Esophagus squamous epithelium (tissue), 5 donors: ENCODE measurements around the gene DTNA. TPM values are rescaled to one million over a fixed set of nuclear protein-coding genes. Genes with fewer than 3 reads are reported as not detected.

Experiments
- DNase-seq: peaks from one replicate; lab custom pipeline; 2025; lab: John Stamatoyannopoulos, UW
- H3K27ac ChIP-seq, 4 donors: fragments of 200-600 bp; sonication (generic); one replicate each; pipeline ENCODE4 v1.5.1; 2016 to 2019; ENCODE audit warnings: mild to moderate bottlenecking in 1 of 4
- H3K27me3 ChIP-seq, 4 donors: fragments of 200-600 bp; sonication (generic); 1 replicate in 3 of 4; 2 replicates in 1 of 4; pipeline versions ENCODE4 v1.5.1 to v1.6.0; 2017 to 2021; ENCODE audit warnings: antibody characterized with exemption in 1 of 4
- H3K36me3 ChIP-seq, 3 donors: fragments of 200-600 bp; sonication (generic); one replicate each; pipeline ENCODE4 v1.5.1; 2016 to 2019
- H3K4me1 ChIP-seq, 3 donors: fragments of 200-600 bp; sonication (generic); one replicate each; pipeline ENCODE4 v1.5.1; 2017 to 2019
- H3K4me3 ChIP-seq, 4 donors: fragments of 200-600 bp; sonication (generic); 1 replicate in 3 of 4; 2 replicates in 1 of 4; pipeline ENCODE4 v1.5.1; 2016 to 2019; ENCODE audit warnings: mild to moderate bottlenecking in 2 of 4, moderate library complexity in 1 of 4
- H3K9me3 ChIP-seq, 3 donors: fragments of 200-600 bp; sonication (generic); one replicate each; pipeline ENCODE4 v1.5.1; 2016 to 2019
- CTCF ChIP-seq, 6 experiments: fragments of 450-650 bp in 4 of 6; fragments of 200-600 bp in 2 of 6; sonication (generic) in 2 of 6; IDR thresholded peaks; one replicate each; pipeline ENCODE4 v1.5.1; 2016 to 2019; ENCODE audit warnings: antibody characterized with exemption in 6 of 6, mild to moderate bottlenecking in 4 of 6, moderate library complexity in 4 of 6
- POLR2A ChIP-seq, 4 donors: fragments of 450-650 bp; IDR thresholded peaks; one replicate each; pipeline ENCODE4 v1.6.1; 2017; ENCODE audit warnings: antibody characterized with exemption in 4 of 4, mild to moderate bottlenecking in 4 of 4, moderate library complexity in 3 of 4
- WGBS, 2 donors: methylation state at CpG; one replicate each; pipeline ENCODE4 v1.1.5; 2018; 5-methylcytosine and 5-hydroxymethylcytosine counted together
- intact Hi-C: fragments of 100-400 bp; cut with DNase I; formaldehyde crosslinking; loops from one replicate; pipeline ENCODE4 v1.15.0; 2022
- total RNA-seq, 4 donors: library from RNA; depleted of rRNA; stranded (reverse); fragments of >200 nt; gene quantifications; one replicate each; pipeline ENCODE4 v1.1.0, GENCODE V29; 2016
- donor health status: DM: yes; HTN: yes; CAD: no.

DTNA gene
- total RNA-seq, 4 donors from 2014 or later: 1.7 to 75.0 (median 17.2) TPM

- DNase-seq: no peak
- TF ChIP-seq CTCF (IDR thresholded peaks at IDR 0.05) (no peak), POLR2A (IDR thresholded peaks at IDR 0.05) (no peak)
- Histone ChIP-seq H3K4me1 (no peaks in the 10 kb centered on the region), H3K27ac (no peak overlapping the region), H3K9me3 (no peaks in the 10 kb centered on the region), H3K27me3 (peaks cover 0 to 4% (median 0%) of the 10 kb centered on the region in 4 donors), H3K36me3 (no peaks in the 10 kb centered on the region), H3K4me3 (no peak overlapping the region)
- WGBS, 2 donors: 69 to 73% methylated on average over 2 of the region's 2 CpGs
- intact Hi-C loops: loop anchor here (10.0 kb wide), 1 partner anchor 125 kb away; no protein-coding TSS in a partner anchor
These were observed 79.8 kb downstream of the DTNA start for GRCh38 chr18:34789768-34790344.

GRCh38 chr18:34794348-34794747, 84.2 kb downstream of the DTNA start:
- peaks cover 0 to 7% (median 0%) of the 10 kb centered on the region in 3 donors for H3K4me1 ChIP-seq
- no peak overlapping the region for H3K27ac ChIP-seq
- no peaks in the 10 kb centered on the region for H3K9me3 ChIP-seq
- 73 to 74% methylated on average over 3 of the region's 3 CpGs for WGBS, 2 donors
- no peak overlapping the region for H3K4me3 ChIP-seq
- no peaks in the 10 kb centered on the region for H3K36me3 ChIP-seq
- intact Hi-C loops: no loop called here
- peaks cover 0 to under 1% (median 0%) of the 10 kb centered on the region in 4 donors for H3K27me3 ChIP-seq
- TF ChIP-seq CTCF (IDR thresholded peaks at IDR 0.05) (no peak), POLR2A (IDR thresholded peaks at IDR 0.05) (no peak)
- no peak for DNase-seq

GRCh38 chr18:34795070-34795732, 85.1 kb downstream of the DTNA start:
- Histone ChIP-seq H3K36me3 (no peaks in the 10 kb centered on the region), H3K9me3 (no peaks in the 10 kb centered on the region), H3K27ac (no peak overlapping the region), H3K4me1 (peaks cover 0 to 7% (median 0%) of the 10 kb centered on the region in 3 donors), H3K27me3 (no peaks in the 10 kb centered on the region), H3K4me3 (no peak overlapping the region)
- DNase-seq: no peak
- no peak for TF ChIP-seq CTCF (IDR thresholded peaks at IDR 0.05)
- TF ChIP-seq POLR2A (IDR thresholded peaks at IDR 0.05): no peak
- 36 to 38% methylated on average over 6 of the region's 6 CpGs for WGBS, 2 donors
- intact Hi-C loops: no loop called here

- no peak overlapping the region for H3K27ac ChIP-seq
- H3K36me3 ChIP-seq: no peaks in the 10 kb centered on the region
- H3K4me1 ChIP-seq: peaks cover 0 to 7% (median 0%) of the 10 kb centered on the region in 3 donors
- TF ChIP-seq CTCF (IDR thresholded peaks at IDR 0.05) (no peak), POLR2A (IDR thresholded peaks at IDR 0.05) (no peak)
- 68 to 72% methylated on average over 7 of the region's 7 CpGs for WGBS, 2 donors
- intact Hi-C loops: no loop called here
- no peak for DNase-seq
- H3K4me3 ChIP-seq: no peak overlapping the region
- no peaks in the 10 kb centered on the region for H3K9me3 ChIP-seq
- H3K27me3 ChIP-seq: no peaks in the 10 kb centered on the region
These were observed 86.0 kb downstream of the DTNA start for GRCh38 chr18:34796035-34796657.

GRCh38 chr18:34799291-34799690, 89.2 kb downstream of the DTNA start:
- 59 to 70% methylated on average over 4 of the region's 4 CpGs for WGBS, 2 donors
- TF ChIP-seq CTCF (IDR thresholded peaks at IDR 0.05) (no peak), POLR2A (IDR thresholded peaks at IDR 0.05) (no peak)
- DNase-seq: no peak

More at GRCh38 chr18:34799291-34799690, 89.2 kb downstream of the DTNA start:
- intact Hi-C loops: no loop called here
- H3K9me3 ChIP-seq: no peaks in the 10 kb centered on the region
- no peak overlapping the region for H3K27ac ChIP-seq
- no peaks in the 10 kb centered on the region for H3K36me3 ChIP-seq
- H3K27me3 ChIP-seq: no peaks in the 10 kb centered on the region
- no peak overlapping the region for H3K4me3 ChIP-seq
- peaks cover 0 to 13% (median 0%) of the 10 kb centered on the region in 3 donors for H3K4me1 ChIP-seq
